HL-60 (cell line): ENCODE measurements around the gene RIPPLY2.
"Not testable (repeated sequence)": the region's sequence is repeated elsewhere in the genome, so short reads cannot be mapped to it uniquely, and the experiment has no call there.

Experiments
- DNase-seq, 2 experiments: peaks; one replicate each; pipeline ENCODE4 v3.0.0-alpha.2; 2010 to 2020; ENCODE audit warnings: low read depth in 1 of 2, low spot score in 1 of 2
- H3K27ac ChIP-seq: fragments of 250-450 bp; sonication (Bioruptor Pico); replicated peaks from 2 replicates; pipeline ENCODE4 v1.5.1; 2020; ENCODE audit warnings: mild to moderate bottlenecking, moderate library complexity
- H3K27me3 ChIP-seq: fragments of 250-450 bp; sonication (Bioruptor Pico); 2 replicates; pipeline ENCODE4 v1.5.1; 2021; ENCODE audit warnings: mild to moderate bottlenecking, moderate library complexity; ENCODE audit not compliant: insufficient read depth, poor library complexity, severe bottlenecking
- H3K4me3 ChIP-seq: replicated peaks from 2 replicates; pipeline ENCODE4 v1.5.1; 2011; ENCODE audit warnings: mild to moderate bottlenecking, control low read depth, low read length; ENCODE audit not compliant: insufficient read depth
- GABPA ChIP-seq: IDR thresholded peaks from 2 replicates; pipeline ENCODE4 v1.6.1; 2012; ENCODE audit warnings: low read depth
- POLR2AphosphoS5 ChIP-seq: IDR thresholded peaks from 2 replicates; pipeline ENCODE4 v1.6.1; 2012; ENCODE audit warnings: low read depth
- SPI1 ChIP-seq: IDR thresholded peaks from 2 replicates; pipeline ENCODE4 v1.6.1; 2012; ENCODE audit warnings: low read depth, mild to moderate bottlenecking, borderline replicate concordance
- long read RNA-seq: library from polyadenylated mRNA; unstranded; transcript quantifications from one replicate; pipeline ENCODE4 v2.0.0, GENCODE V29; 2020
- TF ChIP-seq, protein P1 (sequence below): IDR thresholded peaks from one replicate; pipeline ENCODE4 v1.5.1; 2011; ENCODE audit warnings: low read length, control low read depth, inconsistent platforms; ENCODE audit not compliant: insufficient read depth
- TF ChIP-seq, protein P2 (sequence below): IDR thresholded peaks from 2 replicates; pipeline ENCODE4 v1.6.1; 2012; ENCODE audit warnings: low read depth; ENCODE audit not compliant: insufficient replicate concordance

Gene RIPPLY2, protein sequence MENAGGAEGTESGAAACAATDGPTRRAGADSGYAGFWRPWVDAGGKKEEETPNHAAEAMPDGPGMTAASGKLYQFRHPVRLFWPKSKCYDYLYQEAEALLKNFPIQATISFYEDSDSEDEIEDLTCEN
- long read RNA-seq: 0 reads

DNA sequence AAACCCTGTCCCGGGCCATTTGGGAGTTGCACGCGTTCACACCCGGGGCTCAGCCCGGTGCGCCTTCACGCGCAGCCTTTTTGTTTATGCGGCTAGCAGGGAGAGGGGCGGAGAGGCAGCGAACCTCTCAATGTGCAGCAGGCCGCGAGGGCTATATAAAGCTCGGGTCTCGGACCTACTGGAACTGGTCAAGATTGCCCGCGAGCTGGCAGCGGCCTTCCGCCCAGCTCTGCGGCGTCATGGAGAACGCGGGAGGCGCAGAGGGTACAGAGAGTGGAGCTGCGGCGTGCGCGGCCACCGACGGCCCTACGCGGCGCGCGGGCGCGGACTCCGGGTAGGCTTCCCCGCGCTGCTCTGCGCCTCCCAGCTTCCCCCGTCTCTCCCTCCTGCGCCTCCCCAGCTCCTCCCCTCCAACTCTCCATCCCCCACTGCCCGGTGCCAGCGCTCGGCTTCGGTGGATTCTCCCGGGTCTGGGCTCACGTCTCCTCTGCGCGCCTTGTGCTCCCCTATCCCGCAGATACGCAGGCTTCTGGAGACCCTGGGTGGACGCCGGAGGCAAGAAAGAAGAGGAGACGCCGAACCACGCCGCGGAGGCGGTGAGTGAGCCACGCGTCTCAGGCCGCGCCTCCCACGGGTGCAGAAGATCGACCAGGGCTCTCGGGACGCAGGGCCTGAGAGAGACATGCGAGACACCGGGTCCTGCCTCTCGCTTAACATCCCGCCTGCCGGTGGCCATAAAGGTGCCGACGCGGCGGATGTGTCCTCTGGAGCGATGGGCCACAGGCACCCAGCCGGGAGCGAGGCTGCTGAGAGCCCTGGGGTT is at the start of gene RIPPLY2:
TSS of gene RIPPLY2 (plus strand) at position 183 of the 823 bp plus-strand sequence. CDS start at position 240, 57 bp downstream.
- TF ChIP-seq SPI1 (no peak), POLR2AphosphoS5 (no peak)
- peaks cover 31% of the 10 kb centered on the region for H3K27me3 ChIP-seq
- H3K4me3 ChIP-seq: peak within 1 kb of the TSS; percentile 30
- H3K27ac ChIP-seq: no peak within 1 kb of the TSS
- no peak for DNase-seq

DNA sequence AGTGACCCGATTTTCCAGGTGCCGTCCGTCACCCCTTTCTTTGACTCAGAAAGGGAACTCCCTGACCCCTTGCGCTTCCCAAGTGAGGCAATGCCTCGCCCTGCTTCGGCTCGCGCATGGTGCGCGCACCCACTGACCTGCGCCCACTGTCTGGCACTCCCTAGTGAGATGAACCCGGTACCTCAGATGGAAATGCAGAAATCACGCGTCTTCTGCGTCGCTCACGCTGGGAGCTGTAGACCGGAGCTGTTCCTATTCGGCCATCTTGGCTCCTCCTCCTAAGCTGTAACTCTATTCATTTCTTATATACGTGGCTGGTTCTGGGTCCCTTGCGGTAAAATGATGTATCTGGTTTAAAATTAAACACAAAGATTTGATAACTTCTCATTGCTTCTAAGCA is 49.7 kb upstream of the RIPPLY2 start:
- not testable (repeated sequence) for H3K27ac ChIP-seq, DNase-seq, H3K4me3 ChIP-seq, H3K27me3 ChIP-seq

DNA sequence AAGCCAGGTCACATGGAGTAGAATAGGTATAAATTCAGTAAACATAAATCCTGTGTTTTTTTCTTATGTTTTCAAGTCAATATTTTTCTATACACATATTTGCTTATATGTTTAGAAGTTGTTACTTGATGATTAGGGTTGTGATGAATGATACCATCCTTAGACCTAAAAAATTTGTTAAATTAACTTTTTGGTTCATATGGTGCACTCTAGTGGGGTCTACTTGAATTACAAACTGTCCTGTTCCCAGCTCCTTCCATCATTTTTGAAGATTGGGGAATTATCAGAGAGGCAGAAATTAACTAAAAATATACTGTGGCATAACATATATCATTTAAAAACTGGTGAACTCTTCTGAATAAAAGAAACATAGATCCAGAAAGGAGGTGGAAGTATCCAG is 48.3 kb upstream of the RIPPLY2 start:
- no peak for DNase-seq
- Histone ChIP-seq H3K4me3 (no peak overlapping the region), H3K27ac (no peak overlapping the region), H3K27me3 (no peaks in the 10 kb centered on the region)
- TF ChIP-seq, protein P1, sequence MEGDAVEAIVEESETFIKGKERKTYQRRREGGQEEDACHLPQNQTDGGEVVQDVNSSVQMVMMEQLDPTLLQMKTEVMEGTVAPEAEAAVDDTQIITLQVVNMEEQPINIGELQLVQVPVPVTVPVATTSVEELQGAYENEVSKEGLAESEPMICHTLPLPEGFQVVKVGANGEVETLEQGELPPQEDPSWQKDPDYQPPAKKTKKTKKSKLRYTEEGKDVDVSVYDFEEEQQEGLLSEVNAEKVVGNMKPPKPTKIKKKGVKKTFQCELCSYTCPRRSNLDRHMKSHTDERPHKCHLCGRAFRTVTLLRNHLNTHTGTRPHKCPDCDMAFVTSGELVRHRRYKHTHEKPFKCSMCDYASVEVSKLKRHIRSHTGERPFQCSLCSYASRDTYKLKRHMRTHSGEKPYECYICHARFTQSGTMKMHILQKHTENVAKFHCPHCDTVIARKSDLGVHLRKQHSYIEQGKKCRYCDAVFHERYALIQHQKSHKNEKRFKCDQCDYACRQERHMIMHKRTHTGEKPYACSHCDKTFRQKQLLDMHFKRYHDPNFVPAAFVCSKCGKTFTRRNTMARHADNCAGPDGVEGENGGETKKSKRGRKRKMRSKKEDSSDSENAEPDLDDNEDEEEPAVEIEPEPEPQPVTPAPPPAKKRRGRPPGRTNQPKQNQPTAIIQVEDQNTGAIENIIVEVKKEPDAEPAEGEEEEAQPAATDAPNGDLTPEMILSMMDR: no peak
- TF ChIP-seq SPI1 (no peak), POLR2AphosphoS5 (no peak), GABPA (no peak)
- TF ChIP-seq, protein P2, sequence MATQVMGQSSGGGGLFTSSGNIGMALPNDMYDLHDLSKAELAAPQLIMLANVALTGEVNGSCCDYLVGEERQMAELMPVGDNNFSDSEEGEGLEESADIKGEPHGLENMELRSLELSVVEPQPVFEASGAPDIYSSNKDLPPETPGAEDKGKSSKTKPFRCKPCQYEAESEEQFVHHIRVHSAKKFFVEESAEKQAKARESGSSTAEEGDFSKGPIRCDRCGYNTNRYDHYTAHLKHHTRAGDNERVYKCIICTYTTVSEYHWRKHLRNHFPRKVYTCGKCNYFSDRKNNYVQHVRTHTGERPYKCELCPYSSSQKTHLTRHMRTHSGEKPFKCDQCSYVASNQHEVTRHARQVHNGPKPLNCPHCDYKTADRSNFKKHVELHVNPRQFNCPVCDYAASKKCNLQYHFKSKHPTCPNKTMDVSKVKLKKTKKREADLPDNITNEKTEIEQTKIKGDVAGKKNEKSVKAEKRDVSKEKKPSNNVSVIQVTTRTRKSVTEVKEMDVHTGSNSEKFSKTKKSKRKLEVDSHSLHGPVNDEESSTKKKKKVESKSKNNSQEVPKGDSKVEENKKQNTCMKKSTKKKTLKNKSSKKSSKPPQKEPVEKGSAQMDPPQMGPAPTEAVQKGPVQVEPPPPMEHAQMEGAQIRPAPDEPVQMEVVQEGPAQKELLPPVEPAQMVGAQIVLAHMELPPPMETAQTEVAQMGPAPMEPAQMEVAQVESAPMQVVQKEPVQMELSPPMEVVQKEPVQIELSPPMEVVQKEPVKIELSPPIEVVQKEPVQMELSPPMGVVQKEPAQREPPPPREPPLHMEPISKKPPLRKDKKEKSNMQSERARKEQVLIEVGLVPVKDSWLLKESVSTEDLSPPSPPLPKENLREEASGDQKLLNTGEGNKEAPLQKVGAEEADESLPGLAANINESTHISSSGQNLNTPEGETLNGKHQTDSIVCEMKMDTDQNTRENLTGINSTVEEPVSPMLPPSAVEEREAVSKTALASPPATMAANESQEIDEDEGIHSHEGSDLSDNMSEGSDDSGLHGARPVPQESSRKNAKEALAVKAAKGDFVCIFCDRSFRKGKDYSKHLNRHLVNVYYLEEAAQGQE: no peak

DNA sequence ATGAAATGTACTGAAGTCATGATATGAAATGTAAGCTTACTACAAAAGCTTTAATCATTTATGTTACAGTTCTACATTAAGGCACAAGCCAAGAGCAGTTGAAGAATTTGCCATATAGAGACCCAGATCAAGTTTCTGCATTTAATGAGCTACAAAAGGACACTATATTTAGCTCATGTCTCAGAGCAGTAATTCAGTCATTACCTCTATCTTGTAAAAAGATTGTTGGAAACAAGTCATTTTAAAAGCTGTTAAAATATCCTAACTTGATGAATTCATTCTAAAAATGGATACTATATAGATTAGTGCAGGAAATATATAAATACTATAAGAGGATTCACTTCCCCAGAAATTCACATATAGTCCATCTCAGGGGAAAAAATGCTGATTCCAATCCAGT is 45.2 kb upstream of the RIPPLY2 start:
- TF ChIP-seq, protein P1: no peak
- TF ChIP-seq, protein P2: no peak
- no peak for TF ChIP-seq POLR2AphosphoS5
- TF ChIP-seq SPI1: no peak
- no peak for TF ChIP-seq GABPA
- H3K27ac ChIP-seq: no peak overlapping the region
- H3K4me3 ChIP-seq: no peak overlapping the region
- DNase-seq: no peak
- no peaks in the 10 kb centered on the region for H3K27me3 ChIP-seq

DNA sequence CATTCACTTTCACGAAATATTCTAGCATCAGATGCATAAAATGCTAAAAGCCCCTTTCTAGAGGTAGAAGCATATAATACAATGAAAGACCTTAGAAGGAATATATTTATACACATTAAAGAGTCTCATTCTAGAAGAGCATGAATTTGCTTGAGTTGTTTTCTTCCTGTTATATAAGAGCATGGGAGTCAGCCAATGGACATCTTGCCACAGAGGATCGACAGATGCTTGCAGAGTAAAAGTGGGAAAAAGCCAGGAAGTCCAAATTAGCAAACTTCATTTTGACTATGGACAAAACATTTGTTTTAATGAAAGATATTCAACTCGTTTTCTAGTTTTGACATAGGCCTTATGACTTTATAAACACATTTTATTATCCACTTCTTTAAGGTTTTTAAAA is 44.2 kb upstream of the RIPPLY2 start:
- H3K27ac ChIP-seq: no peak overlapping the region
- no peak overlapping the region for H3K4me3 ChIP-seq
- H3K27me3 ChIP-seq: no peaks in the 10 kb centered on the region
- TF ChIP-seq POLR2AphosphoS5 (no peak), SPI1 (no peak), GABPA (no peak)
- TF ChIP-seq, protein P1: no peak
- TF ChIP-seq, protein P2: no peak
- DNase-seq: no peak
